K562 (cell line): ENCODE data around the gene C22orf31.

Experiments used
- CHD7 ChIP-seq: fragments of 200-600 bp; sonication (generic); IDR thresholded peaks from one replicate; pipeline ENCODE4 v1.6.1; 2012; ENCODE audit warnings: mild to moderate bottlenecking, low read depth, low read length, inconsistent platforms
- CTCF ChIP-seq, 3 experiments: IDR thresholded peaks in 2 of 3; conservative IDR thresholded peaks in 1 of 3; 2 replicates each; pipeline ENCODE4 v1.5.1; 2011 to 2012; ENCODE audit warnings: low read length in 3 of 3, mild to moderate bottlenecking in 3 of 3, control low read depth in 2 of 3, improper control_type of control experiment in 1 of 3, inconsistent platforms in 1 of 3, low read depth in 1 of 3, mixed read lengths in 1 of 3, moderate library complexity in 1 of 3; ENCODE audit not compliant: insufficient read depth in 2 of 3
- FOXP1 ChIP-seq: sonication (generic); formaldehyde crosslinking; IDR thresholded peaks from 2 replicates; pipeline ENCODE4 v1.8.0; 2022; ENCODE audit warnings: mild to moderate bottlenecking, missing genetic modification reagents
- GABPA ChIP-seq: fragments of 200-800 bp; sonication (Bioruptor generic); conservative IDR thresholded peaks from 2 replicates; pipeline ENCODE4 v1.6.1; 2016; ENCODE audit warnings: low read depth, missing genetic modification characterization, missing compliant biosample characterization
- JUND ChIP-seq, 2 experiments: IDR thresholded peaks; 2 replicates in 1 of 2; 3 replicates in 1 of 2; pipeline ENCODE4 v1.6.1; 2011; ENCODE audit warnings: borderline replicate concordance in 2 of 2, low read depth in 2 of 2, low read length in 2 of 2, improper control_type of control experiment in 1 of 2, missing biosample characterization in 1 of 2, missing genetic modification characterization in 1 of 2, missing genetic modification reagents in 1 of 2
- POLR2AphosphoS5 ChIP-seq: IDR thresholded peaks from 2 replicates; pipeline ENCODE4 v1.6.1; 2011; ENCODE audit warnings: mild to moderate bottlenecking, low read depth, low read length, moderate library complexity; ENCODE audit not compliant: control insufficient read depth, insufficient read depth
- SRF ChIP-seq, 2 experiments: fragments of 250-450, 450-650 bp in 1 of 2; sonication (Bioruptor Pico) in 1 of 2; sonication (generic) in 1 of 2; formaldehyde crosslinking; IDR thresholded peaks; 2 replicates each; pipeline versions ENCODE4 v1.5.0 to v1.5.1; 2020 to 2022; ENCODE audit warnings: mild to moderate bottlenecking in 1 of 2, missing genetic modification reagents in 1 of 2
- ZNF449 ChIP-seq: fragments of 250-450 bp; sonication (Bioruptor Pico); IDR thresholded peaks from 2 replicates; pipeline ENCODE4 v1.8.0; 2022; ENCODE audit warnings: moderate library complexity, mild to moderate bottlenecking, inconsistent platforms

GRCh38 chr22:29082826-29083545, 21.4 kb upstream of the C22orf31 start:
- TF ChIP-seq ZNF449 (CRISPR knock-in tag): no peak
- TF ChIP-seq GABPA (tag): no peak
- TF ChIP-seq FOXP1 (CRISPR knock-in tag): no peak
- no peak for TF ChIP-seq CTCF (IDR thresholded peaks at IDR 0.05 in 2 of 3, conservative IDR thresholded peaks at IDR 0.05 in 1 of 3; ENCODE audit: insufficient read depth in 2 of 3, low read depth in 1 of 3, low read length in 3 of 3)
- TF ChIP-seq CHD7: no peak
- no peak for TF ChIP-seq JUND (IDR thresholded peaks at IDR 0.05; ENCODE audit: borderline replicate concordance, low read depth, low read length)
- no peak for TF ChIP-seq JUND (tag; IDR thresholded peaks at IDR 0.05; ENCODE audit: borderline replicate concordance, low read depth, low read length)
- no peak for TF ChIP-seq POLR2AphosphoS5
- TF ChIP-seq SRF (CRISPR knock-in tag; IDR thresholded peaks at IDR 0.05): no peak
